Endothelial cell of umbilical vein (primary cell): ENCODE results near the gene SYT6. TPM values are rescaled to one million over a fixed set of nuclear protein-coding genes. Genes with fewer than 3 reads are reported as not detected.

Experiments
- BruUV-seq: library from RNA; stranded (reverse); fragments of 400-500 nt; replicated peaks from 2 replicates; lab custom pipeline; 2021; lab: Mats Ljungman, UMichigan
- CTCF ChIA-PET: fragments of 300-600, 350-600 bp; sonication (Branson Sonifier 250); formaldehyde crosslinking; loops from one replicate; lab custom pipeline; 2021; ENCODE audit warnings: antibody characterized with exemption, inconsistent platforms; lab: Charles Lee
- POLR2A ChIA-PET: fragments of 300-600, 350-600 bp; sonication (Branson Sonifier 250); formaldehyde crosslinking; loops from one replicate; lab custom pipeline; 2021; ENCODE audit warnings: antibody characterized with exemption, inconsistent platforms; lab: Charles Lee
- DNase-seq: peaks from one replicate; pipeline ENCODE4 v3.0.0-alpha.2; 2011; ENCODE audit warnings: low read depth, low spot score
- FAIRE-seq: peaks from 2 replicates; lab custom pipeline; 2011; peaks lifted over from hg19 to GRCh38; lab: Jason Lieb, UNC
- H2AFZ ChIP-seq: 2 replicates; pipeline ENCODE4 v1.6.0; 2012; ENCODE audit warnings: low read depth, low read length, control low read depth, inconsistent platforms
- H3K27ac ChIP-seq: 2 replicates; pipeline ENCODE4 v1.5.1; 2011; ENCODE audit warnings: low read depth, mild to moderate bottlenecking, control low read depth, low read length, moderate library complexity; ENCODE audit not compliant: insufficient read depth
- H3K27me3 ChIP-seq, 2 experiments: 2 replicates each; pipeline versions ENCODE4 v1.6.0 to v1.6.1; 2011; ENCODE audit warnings: low read length in 2 of 2, mixed read lengths in 1 of 2; ENCODE audit not compliant: control insufficient read depth in 2 of 2, insufficient read depth in 2 of 2
- H3K36me3 ChIP-seq, 2 experiments: 2 replicates in 1 of 2; 3 replicates in 1 of 2; pipeline ENCODE4 v1.5.1; 2011; ENCODE audit warnings: low read length in 2 of 2, mild to moderate bottlenecking in 1 of 2, moderate library complexity in 1 of 2; ENCODE audit not compliant: control insufficient read depth in 2 of 2, insufficient read depth in 2 of 2; ENCODE audit errors: extremely low read depth in 1 of 2
- H3K4me1 ChIP-seq: 3 replicates; pipeline ENCODE4 v1.5.1; 2011; ENCODE audit warnings: mild to moderate bottlenecking, low read length; ENCODE audit not compliant: control insufficient read depth, insufficient read depth; ENCODE audit errors: extremely low read depth
- H3K4me2 ChIP-seq: 2 replicates; pipeline ENCODE4 v1.6.1; 2011; ENCODE audit warnings: low read length, control low read depth, mixed read lengths; ENCODE audit not compliant: insufficient read depth
- H3K4me3 ChIP-seq, 3 experiments: fragments of 200-600 bp in 1 of 3; sonication (generic), shearing (Covaris generic) in 1 of 3; replicated peaks in 1 of 3; 2 replicates each; pipeline ENCODE4 v1.5.1; 2011 to 2016; ENCODE audit warnings: control low read depth in 3 of 3, low read length in 3 of 3, mild to moderate bottlenecking in 2 of 3, inconsistent platforms in 1 of 3, low read depth in 1 of 3, moderate library complexity in 1 of 3; ENCODE audit not compliant: insufficient read depth in 1 of 3
- H3K79me2 ChIP-seq: 2 replicates; pipeline ENCODE4 v1.6.0; 2012; ENCODE audit warnings: low read length, inconsistent platforms; ENCODE audit not compliant: control insufficient read depth, insufficient read depth
- H3K9ac ChIP-seq: replicated peaks from 2 replicates; pipeline ENCODE3; 2011; ENCODE audit warnings: low read length, control low read depth; ENCODE audit not compliant: insufficient read depth; ENCODE audit errors: extremely low read depth
- H3K9me1 ChIP-seq: replicated peaks from 3 replicates; pipeline ENCODE4 v1.6.0; 2011; ENCODE audit warnings: mild to moderate bottlenecking, low read length; ENCODE audit not compliant: control insufficient read depth, insufficient read depth; ENCODE audit errors: extremely low read depth
- H3K9me3 ChIP-seq: replicated peaks from 2 replicates; pipeline ENCODE4 v1.5.1; 2012; ENCODE audit warnings: low read length, inconsistent platforms; ENCODE audit not compliant: control insufficient read depth, insufficient read depth
- H4K20me1 ChIP-seq: replicated peaks from 2 replicates; pipeline ENCODE3; 2011; ENCODE audit warnings: mild to moderate bottlenecking, low read length; ENCODE audit not compliant: control insufficient read depth, insufficient read depth; ENCODE audit errors: extremely low read depth
- EZH2 ChIP-seq: IDR thresholded peaks from 2 replicates; pipeline ENCODE4 v1.6.1; 2012; ENCODE audit warnings: borderline replicate concordance, low read depth, mild to moderate bottlenecking, moderate library complexity, low read length, inconsistent platforms; ENCODE audit not compliant: severe bottlenecking
- FOS ChIP-seq: IDR thresholded peaks from 2 replicates; pipeline ENCODE4 v1.6.1; 2011; ENCODE audit warnings: mild to moderate bottlenecking, low read length, moderate library complexity, borderline replicate concordance; ENCODE audit not compliant: insufficient read depth
- GATA2 ChIP-seq: IDR thresholded peaks from 2 replicates; pipeline ENCODE4 v1.7.0; 2011; ENCODE audit warnings: low read depth, mild to moderate bottlenecking, moderate library complexity, mixed read lengths, low read length; ENCODE audit not compliant: insufficient read length, insufficient read depth
- POLR2A ChIP-seq: IDR thresholded peaks from 2 replicates; pipeline ENCODE4 v1.6.1; 2012; ENCODE audit warnings: low read depth, mild to moderate bottlenecking, control low read depth, low read length
- POLR2AphosphoS5 ChIP-seq: IDR thresholded peaks from 2 replicates; pipeline ENCODE4 v1.6.1; 2012; ENCODE audit warnings: low read depth, mild to moderate bottlenecking, control low read depth, low read length, moderate library complexity; ENCODE audit not compliant: insufficient read depth
- dilution Hi-C: fragments of 300-500 bp; cut with MboI; formaldehyde crosslinking; loops from one replicate; pipeline ENCODE4 v1.15.0; 2019; ENCODE audit warnings: low sequenced_read_pairs; ENCODE audit not compliant: extremely low pct_ligation_motif_present
- intact Hi-C: fragments of 100-400 bp; cut with micrococcal nuclease; formaldehyde crosslinking; loops from one replicate; pipeline ENCODE4 v1.10.0; 2022
- polyA plus RNA-seq, 4 experiments: library from polyadenylated mRNA; depleted of rRNA in 3 of 4; stranded (reverse) in 3 of 4; unstranded in 1 of 4; fragments of >200 nt; gene quantifications; 2 replicates each; pipeline versions ENCODE4 v1.2.1 to v1.2.3, GENCODE V29; 2011 to 2012; ENCODE audit warnings: missing spikeins in 1 of 4
- total RNA-seq: library from RNA; stranded (reverse); gene quantifications from 2 replicates; pipeline ENCODE4 v1.2.3, GENCODE V29; 2021
- TF ChIP-seq, protein P1 (sequence below): IDR thresholded peaks from 2 replicates; pipeline ENCODE4 v1.6.1; 2011; ENCODE audit not compliant: insufficient read depth, insufficient read length
- TF ChIP-seq, protein P2 (sequence below), 2 donors: IDR thresholded peaks; 1 replicate in 1 of 2; 2 replicates in 1 of 2; pipeline ENCODE4 v1.5.1; 2011; ENCODE audit warnings: low read length in 2 of 2, mild to moderate bottlenecking in 2 of 2, moderate library complexity in 2 of 2, control low read depth in 1 of 2, inconsistent platforms in 1 of 2, low read depth in 1 of 2; ENCODE audit not compliant: insufficient read depth in 1 of 2; ENCODE audit errors: extremely low read depth in 1 of 2

SYT6 gene
- total and polyA plus RNA-seq, 2 donors (not counting 3 experiments of a cell fraction or from before 2014, with no cell fraction given) = 0.04 TPM; not detected in 1

DNA sequence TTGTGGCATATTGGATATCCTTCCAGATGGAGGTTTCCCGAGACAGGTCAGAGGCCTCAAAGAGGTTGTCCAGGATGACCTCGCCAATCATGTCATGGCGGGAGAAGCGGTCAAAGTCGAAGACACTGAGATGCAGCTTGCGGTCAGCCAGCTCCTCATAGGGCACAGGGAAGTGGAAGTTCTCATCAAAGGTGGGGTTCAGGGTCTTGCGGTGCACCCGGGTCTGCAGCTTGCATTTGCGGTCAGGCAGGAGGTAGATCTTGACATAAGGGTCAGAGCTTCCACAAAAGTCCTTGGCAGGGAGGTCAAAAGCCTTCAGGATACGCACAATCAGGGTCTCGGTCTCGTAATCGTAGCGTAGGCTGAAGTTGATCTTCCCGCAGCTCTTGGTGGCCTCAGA, 16.2 kb downstream of the SYT6 start:
- BruUV-seq = no TSS peak

More for the DNA sequence above, 16.2 kb downstream of the SYT6 start:
- Histone ChIP-seq H3K4me2 (no peak overlapping the region), H2AFZ (no peak overlapping the region), H3K9me3 (no peaks in the 10 kb centered on the region), H3K27ac (no peak overlapping the region), H3K27me3 (no peaks in the 10 kb centered on the region), H3K4me3 (no peak overlapping the region), H3K4me1 (no peaks in the 10 kb centered on the region), H3K9me1 (no peaks in the 10 kb centered on the region), H3K36me3 (no peaks in the 10 kb centered on the region), H3K79me2 (no peaks in the 10 kb centered on the region), H4K20me1 (no peaks in the 10 kb centered on the region), H3K9ac (no peak overlapping the region)
- intact Hi-C loops (no loop called here), dilution Hi-C loops (no loop called here)
- DNase-seq (no peak), FAIRE-seq (no peak)
- TF ChIP-seq, protein P1, sequence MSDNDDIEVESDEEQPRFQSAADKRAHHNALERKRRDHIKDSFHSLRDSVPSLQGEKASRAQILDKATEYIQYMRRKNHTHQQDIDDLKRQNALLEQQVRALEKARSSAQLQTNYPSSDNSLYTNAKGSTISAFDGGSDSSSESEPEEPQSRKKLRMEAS = no peak
- TF ChIP-seq GATA2 (no peak), FOS (no peak), POLR2A (no peak), EZH2 (no peak), POLR2AphosphoS5 (no peak)
- TF ChIP-seq, protein P2, sequence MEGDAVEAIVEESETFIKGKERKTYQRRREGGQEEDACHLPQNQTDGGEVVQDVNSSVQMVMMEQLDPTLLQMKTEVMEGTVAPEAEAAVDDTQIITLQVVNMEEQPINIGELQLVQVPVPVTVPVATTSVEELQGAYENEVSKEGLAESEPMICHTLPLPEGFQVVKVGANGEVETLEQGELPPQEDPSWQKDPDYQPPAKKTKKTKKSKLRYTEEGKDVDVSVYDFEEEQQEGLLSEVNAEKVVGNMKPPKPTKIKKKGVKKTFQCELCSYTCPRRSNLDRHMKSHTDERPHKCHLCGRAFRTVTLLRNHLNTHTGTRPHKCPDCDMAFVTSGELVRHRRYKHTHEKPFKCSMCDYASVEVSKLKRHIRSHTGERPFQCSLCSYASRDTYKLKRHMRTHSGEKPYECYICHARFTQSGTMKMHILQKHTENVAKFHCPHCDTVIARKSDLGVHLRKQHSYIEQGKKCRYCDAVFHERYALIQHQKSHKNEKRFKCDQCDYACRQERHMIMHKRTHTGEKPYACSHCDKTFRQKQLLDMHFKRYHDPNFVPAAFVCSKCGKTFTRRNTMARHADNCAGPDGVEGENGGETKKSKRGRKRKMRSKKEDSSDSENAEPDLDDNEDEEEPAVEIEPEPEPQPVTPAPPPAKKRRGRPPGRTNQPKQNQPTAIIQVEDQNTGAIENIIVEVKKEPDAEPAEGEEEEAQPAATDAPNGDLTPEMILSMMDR (IDR thresholded peaks at IDR 0.05; ENCODE audit: extremely low read depth in 1 of 2, insufficient read depth in 1 of 2, low read depth in 1 of 2, low read length in 2 of 2) = no peak
- CTCF ChIA-PET = no interaction called here
- POLR2A ChIA-PET = no interaction called here
